ENCODE results near the gene SERPINA10. TPM values are rescaled to one million over a fixed set of nuclear protein-coding genes. Genes with fewer than 3 reads are reported as not detected.

SERPINA10 gene
- total RNA-seq, 3 donors from 2014 or later, result not detected

GRCh38 chr14:94239406-94239805, 53.7 kb downstream of the SERPINA10 start:
- TF ChIP-seq POLR2A (IDR thresholded peaks at IDR 0.05), result no peak
- TF ChIP-seq CTCF (IDR thresholded peaks at IDR 0.05), result no peak
- no peak for TF ChIP-seq POLR2AphosphoS5 (IDR thresholded peaks at IDR 0.05)
- no peak for DNase-seq (ENCODE audit: low spot score in 2 of 2)
- no peak overlapping the region for H3K4me3 ChIP-seq
- no peak overlapping the region for H3K27ac ChIP-seq
- intact Hi-C loops (cut with DNase I; ENCODE audit: low total_unique reads), result no loop called here
- H3K9me3 ChIP-seq, result no peaks in the 10 kb centered on the region
- no peaks in the 10 kb centered on the region for H3K27me3 ChIP-seq
- H3K4me1 ChIP-seq, result no peaks in the 10 kb centered on the region
- H3K36me3 ChIP-seq, result no peaks in the 10 kb centered on the region

GRCh38 chr14:94237983-94238382, 55.1 kb downstream of the SERPINA10 start:
- Histone ChIP-seq H3K36me3 (no peaks in the 10 kb centered on the region), H3K4me1 (no peaks in the 10 kb centered on the region), H3K27me3 (no peaks in the 10 kb centered on the region), H3K27ac (no peak overlapping the region), H3K9me3 (no peaks in the 10 kb centered on the region), H3K4me3 (no peak overlapping the region)
- TF ChIP-seq POLR2A (IDR thresholded peaks at IDR 0.05) (no peak), CTCF (IDR thresholded peaks at IDR 0.05) (no peak), POLR2AphosphoS5 (IDR thresholded peaks at IDR 0.05) (no peak)
- intact Hi-C loops (cut with DNase I; ENCODE audit: low total_unique reads), result no loop called here
- no peak for DNase-seq (ENCODE audit: low spot score in 2 of 2)

- H3K9me3 ChIP-seq, result no peaks in the 10 kb centered on the region
- H3K27me3 ChIP-seq, result no peaks in the 10 kb centered on the region
- H3K27ac ChIP-seq, result no peak overlapping the region
- no peak for DNase-seq (ENCODE audit: low spot score in 2 of 2)
- no peak for TF ChIP-seq CTCF (IDR thresholded peaks at IDR 0.05)
- TF ChIP-seq POLR2AphosphoS5 (IDR thresholded peaks at IDR 0.05), result no peak
- TF ChIP-seq POLR2A (IDR thresholded peaks at IDR 0.05), result no peak
- intact Hi-C loops (cut with DNase I; ENCODE audit: low total_unique reads), result no loop called here
- no peaks in the 10 kb centered on the region for H3K4me1 ChIP-seq
- no peaks in the 10 kb centered on the region for H3K36me3 ChIP-seq
- H3K4me3 ChIP-seq, result no peak overlapping the region
These were observed 56.0 kb downstream of the SERPINA10 start for GRCh38 chr14:94237046-94237445.

Other genes starting within 250 kb of the SERPINA10 start
- gene DDX24, start 212.1 kb downstream of the SERPINA10 start, total RNA-seq, result 100 to 1,000 TPM; 156 to 201 (median 172) TPM
- 10 to 100 TPM in 2 of 3 donors, 1 to 10 TPM in 1; 6.6 to 14.5 (median 10.6) TPM for gene IFI27L1, start 212.0 kb downstream of the SERPINA10 start, total RNA-seq
- gene IFI27, start 182.5 kb downstream of the SERPINA10 start, total RNA-seq, result 100 to 1,000 TPM; 101 to 196 (median 160) TPM
- gene IFI27L2, start 163.7 kb downstream of the SERPINA10 start, total RNA-seq, result 10 to 100 TPM; 74.2 to 98.8 (median 92.1) TPM
- gene PPP4R4, start 118.9 kb downstream of the SERPINA10 start, total RNA-seq, result 1 to 10 TPM in 2 of 3 donors, under 1 TPM in 1; 0.48 to 7.9 (median 7.2) TPM
- 10 to 100 TPM in 1 of 3 donors, 1 to 10 TPM in 1, not detected in 1; 1.2 to 12.5 TPM for gene SERPINA6, start 30.1 kb upstream of the SERPINA10 start, total RNA-seq
- not detected for gene SERPINA2, start 73.4 kb upstream of the SERPINA10 start, total RNA-seq
- 100 to 1,000 TPM in 1 of 3 donors, 10 to 100 TPM in 1, 1 to 10 TPM in 1; 7.5 to 200 (median 42.6) TPM for gene SERPINA1, start 95.3 kb upstream of the SERPINA10 start, total RNA-seq
- gene SERPINA11, start 159.5 kb upstream of the SERPINA10 start, total RNA-seq, result 1 to 10 TPM in 1 of 3 donors, under 1 TPM in 1, not detected in 1; 0.73 to 2.9 TPM
- not detected for gene SERPINA9, start 182.9 kb upstream of the SERPINA10 start, total RNA-seq
- gene SERPINA12, start 216.2 kb upstream of the SERPINA10 start, total RNA-seq, result not detected

All from breast epithelium (tissue), 4 donors.